ENCODE results near the gene SLC7A7.
"Not testable (repeated sequence)": the region's sequence is repeated elsewhere in the genome, so short reads cannot be mapped to it uniquely, and the experiment has no call there.

- not testable (repeated sequence) for TF ChIP-seq HDAC2 (IDR thresholded peaks at IDR 0.05); TP53 (CRISPR knock-in tag; IDR thresholded peaks at IDR 0.05); MAZ (IDR thresholded peaks at IDR 0.05; ENCODE audit: borderline replicate concordance, low read depth, low read length); CTCF (IDR thresholded peaks at IDR 0.05); SMC3 (IDR thresholded peaks at IDR 0.05)
Measured at GRCh38 chr14:22732062-22732461, 83.2 kb downstream of the SLC7A7 start.
